Aorta (tissue), 5 donors: ENCODE data around the gene PGP. TPM values are rescaled to one million over a fixed set of nuclear protein-coding genes. Genes with fewer than 3 reads are reported as not detected.
A peak's percentile ranks its signal among the peaks of the same experiment; 100 is the strongest.

Experiments used
- ATAC-seq: fragments of 200-7000 bp; cut with Tn5 transposase; one replicate; pipeline ENCODE4 v1.9.1; 2022; ENCODE audit warnings: moderate library complexity; ENCODE audit not compliant: low FRiP score
- DNase-seq, 2 donors: peaks; one replicate each; pipeline ENCODE4 v3.0.0-alpha.2; 2020
- H3K27ac ChIP-seq, 2 donors: one replicate each; pipeline ENCODE4 v1.5.1; 2013; ENCODE audit warnings: low read length in 2 of 2, mild to moderate bottlenecking in 2 of 2, moderate library complexity in 2 of 2, control low read depth in 1 of 2, inconsistent platforms in 1 of 2, low read depth in 1 of 2
- H3K27me3 ChIP-seq, 2 donors: one replicate each; pipeline ENCODE4 v1.6.1; 2013; ENCODE audit warnings: control low read depth in 1 of 2, low read length in 1 of 2, mild to moderate bottlenecking in 1 of 2, moderate library complexity in 1 of 2; ENCODE audit not compliant: insufficient read depth in 2 of 2, control insufficient read depth in 1 of 2
- H3K36me3 ChIP-seq, 2 donors: one replicate each; pipeline ENCODE4 v1.6.1; 2013; ENCODE audit warnings: control low read depth in 1 of 2, low read length in 1 of 2, mild to moderate bottlenecking in 1 of 2; ENCODE audit not compliant: insufficient read depth in 2 of 2, control insufficient read depth in 1 of 2
- H3K4me1 ChIP-seq, 2 donors: one replicate each; pipeline ENCODE4 v1.6.1; 2013; ENCODE audit warnings: low read length in 2 of 2, control low read depth in 1 of 2, mild to moderate bottlenecking in 1 of 2, moderate library complexity in 1 of 2; ENCODE audit not compliant: insufficient read depth in 2 of 2, control insufficient read depth in 1 of 2
- H3K4me3 ChIP-seq, 2 donors: one replicate each; pipeline ENCODE4 v1.5.1; 2013; ENCODE audit warnings: low read length in 2 of 2, control low read depth in 1 of 2, mild to moderate bottlenecking in 1 of 2
- H3K9me3 ChIP-seq: one replicate; pipeline ENCODE4 v1.6.1; 2013; ENCODE audit warnings: mild to moderate bottlenecking, low read length; ENCODE audit not compliant: control insufficient read depth
- WGBS, 2 donors: extraction: QIAGEN DNeasy Blood & Tissue Kit; methylation state at CpG; one replicate each; pipeline ENCODE4 v1.1.7; 2013; 5-methylcytosine and 5-hydroxymethylcytosine counted together
- intact Hi-C, 2 donors: fragments of 100-400 bp; cut with DNase I; formaldehyde crosslinking; loops; one replicate each; pipeline versions ENCODE4 v1.14.2 to v1.15.0; 2022
- polyA plus RNA-seq, 2 donors: library from polyadenylated mRNA; stranded (reverse); fragments of 200-250 nt; gene quantifications; one replicate each; pipeline ENCODE4 v1.2.3, GENCODE V29; 2013
- total RNA-seq, 2 donors: library from RNA; stranded (reverse); fragmentation: NEBNext Ultra II Directional; extraction: Animal tissue kit (Norgen Biotek cat#: 25700); gene quantifications; one replicate each; pipeline ENCODE4 v1.2.1, GENCODE V29; 2021
- donor health status: healthy with polysubstance abuse.
- donor health status: Bipolar disorder and iron deficiency.
- donor health status: DM: no; HTN: no; CAD: no.
- donor health status: DM: no; HTN: no; CAD: no.
- donor health status: DM: yes; HTN: yes; CAD: no.

The PGP gene
- total and polyA plus RNA-seq, 4 donors = 7.3 to 15.4 (median 9.0) TPM

GRCh38 chr16:2251296-2252111, 36.9 kb upstream of the PGP start, which contains the start of gene ECI1:
Gene ECI1, minus strand, starts transcription at chr16:2251587. Its CDS starts 21 bp downstream, at chr16:2251566.
- intact Hi-C loops = loop anchor here (2.0 to 10.0 kb wide), 2 partner anchors 29 to 97 kb away; partner anchors contain the start of genes E4F1 (in 1 of the 2) and TRAF7 (in 1 of the 2)

GRCh38 chr16:2250652-2251295, 36.1 kb upstream of the PGP start:
- Histone ChIP-seq H3K4me1 (no peaks in the 10 kb centered on the region), H3K9me3 (no peaks in the 10 kb centered on the region), H3K27me3 (no peaks in the 10 kb centered on the region), H3K36me3 (peaks cover 3 to 6% of the 10 kb centered on the region in 2 donors), H3K4me3 (peak overlapping the region; percentile 79 to 98), H3K27ac (peak overlapping the region in 1 of 2 donors; percentile 73)
- 2% methylated on average over 32 to 35 of the region's 35 CpGs for WGBS, 2 donors
- ATAC-seq (no peak), DNase-seq (no peak)
- intact Hi-C loops = loop anchor here (2.0 to 10.0 kb wide), 2 partner anchors 28 to 96 kb away; partner anchors contain the start of genes E4F1 (in 1 of the 2) and TRAF7 (in 1 of the 2)

More at GRCh38 chr16:2251296-2252111, 36.9 kb upstream of the PGP start, which contains the start of gene ECI1:
- no peaks in the 10 kb centered on the region for H3K4me1 ChIP-seq
- DNase-seq (peak; percentile 98 to 99), ATAC-seq (peak; percentile 98)
- no peaks in the 10 kb centered on the region for H3K27me3 ChIP-seq
- peak within 1 kb of the TSS; percentile 79 to 98 for H3K4me3 ChIP-seq
- peak within 1 kb of the TSS in 1 of 2 donors; percentile 73 for H3K27ac ChIP-seq
- WGBS, 2 donors = 1% methylated on average over 52 to 88 of the region's 88 CpGs
- H3K36me3 ChIP-seq = peaks cover 5 to 6% of the 10 kb centered on the region in 2 donors
- no peaks in the 10 kb centered on the region for H3K9me3 ChIP-seq

- H3K4me3 ChIP-seq = no peak overlapping the region
- DNase-seq (no peak), ATAC-seq (no peak)
- H3K9me3 ChIP-seq = no peaks in the 10 kb centered on the region
- no peaks in the 10 kb centered on the region for H3K4me1 ChIP-seq
- intact Hi-C loops = no loop called here
- no peak overlapping the region for H3K27ac ChIP-seq
- H3K36me3 ChIP-seq = peaks cover 0 to 3% of the 10 kb centered on the region in 2 donors
- WGBS, 2 donors = 80 to 88% methylated on average over 18 of the region's 18 CpGs
- H3K27me3 ChIP-seq = no peaks in the 10 kb centered on the region
Observed at GRCh38 chr16:2246301-2246885, 31.8 kb upstream of the PGP start.

- H3K9me3 ChIP-seq = no peaks in the 10 kb centered on the region
- ATAC-seq (no peak), DNase-seq (no peak)
- no peaks in the 10 kb centered on the region for H3K4me1 ChIP-seq
- intact Hi-C loops = no loop called here
- no peak overlapping the region for H3K4me3 ChIP-seq
- H3K27me3 ChIP-seq = no peaks in the 10 kb centered on the region
- no peak overlapping the region for H3K27ac ChIP-seq
- 94% methylated on average over 30 of the region's 30 CpGs for WGBS, 2 donors
- H3K36me3 ChIP-seq = peaks cover 0 to 3% of the 10 kb centered on the region in 2 donors
Observed at GRCh38 chr16:2244926-2245795, 30.5 kb upstream of the PGP start.

GRCh38 chr16:2244301-2244700, 29.7 kb upstream of the PGP start:
- DNase-seq = no peak
- Histone ChIP-seq H3K27me3 (no peaks in the 10 kb centered on the region), H3K4me1 (no peaks in the 10 kb centered on the region), H3K27ac (no peak overlapping the region), H3K36me3 (peaks cover 0 to 3% of the 10 kb centered on the region in 2 donors), H3K4me3 (no peak overlapping the region), H3K9me3 (no peaks in the 10 kb centered on the region)
- WGBS, 2 donors = 70 to 79% methylated on average over 17 of the region's 17 CpGs
- intact Hi-C loops = no loop called here
- ATAC-seq = no peak

- H3K4me3 ChIP-seq = no peak overlapping the region
- ATAC-seq (no peak), DNase-seq (no peak)
- H3K27me3 ChIP-seq = no peaks in the 10 kb centered on the region
- WGBS, 2 donors = 95 to 96% methylated on average over 11 of the region's 11 CpGs
- H3K36me3 ChIP-seq = peaks cover 0 to 3% of the 10 kb centered on the region in 2 donors
- H3K4me1 ChIP-seq = no peaks in the 10 kb centered on the region
- H3K27ac ChIP-seq = no peak overlapping the region
- no peaks in the 10 kb centered on the region for H3K9me3 ChIP-seq
- intact Hi-C loops = no loop called here
Observed at GRCh38 chr16:2243781-2244180, 29.1 kb upstream of the PGP start.

- ATAC-seq (no peak), DNase-seq (no peak)
- WGBS, 2 donors = 94 to 98% methylated on average over 19 of the region's 19 CpGs
- Histone ChIP-seq H3K4me3 (no peak overlapping the region), H3K27ac (no peak overlapping the region), H3K36me3 (peaks cover 0 to 3% of the 10 kb centered on the region in 2 donors), H3K27me3 (no peaks in the 10 kb centered on the region), H3K9me3 (no peaks in the 10 kb centered on the region), H3K4me1 (no peaks in the 10 kb centered on the region)
- intact Hi-C loops = no loop called here
Observed at GRCh38 chr16:2243031-2243528, 28.4 kb upstream of the PGP start.

GRCh38 chr16:2242598-2242997, 28.0 kb upstream of the PGP start:
- Histone ChIP-seq H3K4me3 (no peak overlapping the region), H3K4me1 (no peaks in the 10 kb centered on the region), H3K27me3 (no peaks in the 10 kb centered on the region), H3K27ac (no peak overlapping the region), H3K36me3 (peaks cover 0 to 3% of the 10 kb centered on the region in 2 donors), H3K9me3 (no peaks in the 10 kb centered on the region)
- DNase-seq = no peak
- 86 to 89% methylated on average over 11 of the region's 11 CpGs for WGBS, 2 donors
- no peak for ATAC-seq
- intact Hi-C loops = no loop called here
